Fibroblast of upper back skin (primary cell): ENCODE results near the gene CIITA.
A peak's percentile ranks its signal among the peaks of the same experiment; 100 is the strongest.

Source experiments
- DNase-seq: peaks from one replicate; pipeline ENCODE4 v3.0.0-alpha.2; 2013

The CIITA gene

DNA sequence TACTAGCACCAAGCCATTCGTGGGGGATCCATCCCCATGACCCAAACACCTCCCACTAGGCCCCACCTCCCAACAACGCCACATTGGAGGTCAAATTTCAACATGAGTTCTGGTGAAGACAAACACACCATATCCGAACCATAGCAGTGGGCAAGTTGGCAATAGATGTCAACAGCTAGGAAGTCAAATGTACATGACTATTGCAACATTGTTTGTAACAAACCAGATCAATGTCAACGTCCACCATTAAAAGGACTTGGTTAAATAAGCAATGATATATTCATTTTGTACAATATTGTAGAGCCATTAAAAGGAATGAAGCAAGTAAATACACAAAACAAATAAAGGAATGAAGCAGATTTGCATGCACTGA is 26.5 kb upstream of the CIITA start:
- DNase-seq: no peak

- no peak for DNase-seq
Measured at GRCh38 chr16:10851512-10851911, 25.5 kb upstream of the CIITA start.

DNA sequence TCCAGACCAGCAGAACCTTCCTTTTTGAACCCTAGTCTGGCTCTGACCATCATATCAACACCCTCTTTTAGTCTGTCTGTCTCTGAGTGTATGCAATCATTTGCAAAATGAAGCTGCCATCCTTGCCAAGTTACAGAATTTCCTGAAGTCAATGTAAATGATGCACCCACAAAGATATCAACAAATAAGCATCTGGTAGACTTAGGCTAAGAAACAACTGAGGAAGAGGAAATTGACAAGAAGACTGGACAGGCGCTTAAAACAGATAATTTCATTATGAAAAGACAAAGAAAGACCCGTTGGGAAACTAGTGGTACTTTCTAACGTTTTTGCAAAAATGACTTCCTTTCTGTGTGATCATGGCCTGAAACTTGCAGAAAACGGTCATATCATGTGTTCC is 24.7 kb upstream of the CIITA start:
- no peak for DNase-seq

GRCh38 chr16:10852948-10853347 is 24.1 kb upstream of the CIITA start:
- no peak for DNase-seq

GRCh38 chr16:10856042-10856441 is 21.0 kb upstream of the CIITA start:
- DNase-seq: no peak

GRCh38 chr16:10858203-10858602 is 18.8 kb upstream of the CIITA start:
- DNase-seq: no peak

- no peak for DNase-seq
Measured at GRCh38 chr16:10859020-10859419, 18.0 kb upstream of the CIITA start.

GRCh38 chr16:10859658-10860057 is 17.3 kb upstream of the CIITA start:
- no peak for DNase-seq

- DNase-seq: peak; percentile 58
Measured at GRCh38 chr16:10862438-10862837, 14.6 kb upstream of the CIITA start.

- DNase-seq: no peak
Measured at GRCh38 chr16:10865991-10866966, 10.7 kb upstream of the CIITA start.

- no peak for DNase-seq
Measured at GRCh38 chr16:10867199-10867598, 9.8 kb upstream of the CIITA start.

GRCh38 chr16:10868104-10868595 is 8.9 kb upstream of the CIITA start:
- DNase-seq: no peak

DNA sequence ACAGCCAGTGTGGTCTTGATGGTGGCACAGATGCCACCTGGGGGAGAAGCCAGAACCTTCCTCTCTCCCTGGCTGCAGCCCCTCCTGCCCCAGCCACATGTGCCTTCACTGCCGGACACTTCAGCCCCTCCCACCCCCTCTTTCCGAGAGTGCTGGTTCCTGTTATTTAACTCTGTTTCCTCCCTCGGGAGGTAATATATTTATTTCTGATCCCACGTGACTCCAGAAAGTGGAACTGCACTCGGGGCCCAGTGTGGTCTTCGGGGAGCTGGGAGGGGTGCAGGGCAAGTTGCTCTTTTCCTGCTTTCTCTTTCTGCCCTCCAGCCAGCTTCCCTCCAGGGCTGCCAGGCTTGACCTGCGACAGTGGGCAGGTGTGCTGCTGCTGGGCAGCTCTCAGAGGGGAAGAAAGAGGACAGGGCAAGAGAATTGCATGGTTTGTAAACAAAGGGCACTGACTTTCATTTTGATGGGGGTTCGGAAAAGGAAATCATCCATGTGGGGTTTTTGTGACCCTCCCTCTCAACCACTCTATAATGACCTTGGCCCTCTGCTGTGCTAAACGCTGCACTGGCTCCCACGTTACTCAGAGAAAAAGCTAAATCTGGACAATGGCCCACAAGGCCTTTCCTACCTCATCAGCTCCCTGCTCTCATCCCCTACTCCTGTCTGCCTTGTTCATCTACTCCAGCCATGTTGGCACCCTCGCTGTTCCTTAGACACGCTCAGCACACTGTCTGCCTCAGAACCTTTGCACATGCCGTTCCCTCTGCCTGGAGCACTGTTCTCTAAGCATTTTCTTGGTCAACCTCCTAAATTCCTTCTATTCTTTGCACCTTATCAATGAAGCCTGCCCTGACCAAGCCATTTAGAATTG is 8.2 kb upstream of the CIITA start:
- no peak for DNase-seq

DNA sequence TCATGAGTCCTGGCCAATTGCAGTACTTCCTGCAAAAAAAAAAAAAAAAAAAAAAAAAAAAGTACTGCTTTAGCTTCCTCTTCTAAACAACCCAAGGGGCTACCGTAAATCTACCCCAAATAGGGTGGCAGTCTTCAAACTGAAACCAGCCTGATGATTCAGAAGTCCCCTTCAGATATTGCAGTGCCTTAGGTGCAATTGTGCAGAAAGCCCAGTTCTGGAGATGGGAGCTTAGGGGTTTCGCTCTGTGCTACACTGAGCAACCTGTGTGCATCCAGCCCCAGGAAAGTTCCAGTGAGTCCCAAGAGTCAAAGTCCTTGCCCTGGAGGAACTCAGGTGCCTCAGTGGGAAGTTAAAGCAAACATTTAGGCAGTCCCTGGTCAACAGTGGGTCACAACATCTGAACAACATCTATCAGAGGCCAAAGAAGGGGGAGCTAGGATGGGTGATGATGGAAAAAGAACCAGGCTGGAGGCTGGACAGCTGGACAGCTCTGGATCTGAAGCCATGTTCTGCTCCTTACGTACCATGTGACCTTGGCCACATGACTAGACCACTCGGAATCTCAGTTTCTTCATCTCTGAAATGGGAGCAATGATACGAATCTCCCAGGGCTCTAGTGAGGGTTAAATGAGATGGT is 6.7 kb upstream of the CIITA start:
- DNase-seq: no peak

DNA sequence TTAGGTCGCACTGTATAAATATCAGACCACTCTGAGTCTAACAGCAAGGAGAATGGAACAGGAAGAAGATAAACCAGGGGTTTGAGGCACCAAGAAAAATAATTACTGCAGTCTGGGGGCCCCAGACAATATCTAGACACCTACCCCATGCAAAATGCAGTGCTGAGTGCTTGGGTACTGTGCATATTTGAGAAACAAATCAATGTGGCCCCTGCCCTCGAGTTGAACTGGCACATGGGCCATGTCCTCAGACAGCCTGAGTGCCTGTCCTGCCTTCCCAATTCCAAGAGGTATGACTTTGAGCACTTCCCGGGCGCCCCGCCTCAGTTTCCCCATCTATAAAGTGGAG is 6.2 kb upstream of the CIITA start:
- no peak for DNase-seq

GRCh38 chr16:10871157-10871991 is 5.6 kb upstream of the CIITA start:
- DNase-seq: peak; percentile 92

DNA sequence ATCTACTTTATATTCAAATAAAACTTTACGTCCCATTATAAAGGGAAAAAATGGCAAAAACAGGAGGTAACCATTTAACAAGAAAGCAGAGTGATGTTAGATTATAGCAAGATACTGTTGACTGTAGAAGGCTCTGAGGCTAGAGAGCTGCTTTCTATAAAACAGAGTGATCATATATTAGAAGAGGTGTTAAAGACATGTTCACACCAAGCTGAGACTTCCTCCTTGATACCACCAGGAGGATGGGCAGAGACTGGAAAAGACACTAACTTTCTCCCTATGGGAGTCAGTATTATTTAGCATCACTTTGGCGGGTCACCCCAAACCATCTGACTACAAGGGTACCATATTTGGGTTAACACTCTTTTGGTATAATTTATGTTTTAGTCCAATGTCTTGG is 687 bp upstream of the CIITA start:
- DNase-seq: no peak

- DNase-seq: no peak
Measured at GRCh38 chr16:10877472-10877946, 507 bp downstream of the CIITA start.

DNA sequence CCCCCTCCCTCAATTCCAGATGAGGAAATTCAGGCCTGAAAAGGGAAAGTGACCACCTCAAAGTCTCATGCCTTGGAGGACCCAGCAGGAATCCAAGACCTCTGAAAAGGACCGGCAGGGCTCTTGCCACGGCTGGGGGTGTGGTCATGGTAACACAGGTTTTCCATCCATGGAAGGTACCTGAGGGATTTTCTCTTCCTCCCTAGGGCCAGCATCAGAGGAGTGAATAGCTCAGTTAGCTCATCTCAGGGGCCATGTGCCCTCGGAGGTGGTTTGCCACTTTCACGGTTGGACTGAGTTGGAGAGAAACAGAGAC is 1.3 kb downstream of the CIITA start:
- DNase-seq: no peak

DNA sequence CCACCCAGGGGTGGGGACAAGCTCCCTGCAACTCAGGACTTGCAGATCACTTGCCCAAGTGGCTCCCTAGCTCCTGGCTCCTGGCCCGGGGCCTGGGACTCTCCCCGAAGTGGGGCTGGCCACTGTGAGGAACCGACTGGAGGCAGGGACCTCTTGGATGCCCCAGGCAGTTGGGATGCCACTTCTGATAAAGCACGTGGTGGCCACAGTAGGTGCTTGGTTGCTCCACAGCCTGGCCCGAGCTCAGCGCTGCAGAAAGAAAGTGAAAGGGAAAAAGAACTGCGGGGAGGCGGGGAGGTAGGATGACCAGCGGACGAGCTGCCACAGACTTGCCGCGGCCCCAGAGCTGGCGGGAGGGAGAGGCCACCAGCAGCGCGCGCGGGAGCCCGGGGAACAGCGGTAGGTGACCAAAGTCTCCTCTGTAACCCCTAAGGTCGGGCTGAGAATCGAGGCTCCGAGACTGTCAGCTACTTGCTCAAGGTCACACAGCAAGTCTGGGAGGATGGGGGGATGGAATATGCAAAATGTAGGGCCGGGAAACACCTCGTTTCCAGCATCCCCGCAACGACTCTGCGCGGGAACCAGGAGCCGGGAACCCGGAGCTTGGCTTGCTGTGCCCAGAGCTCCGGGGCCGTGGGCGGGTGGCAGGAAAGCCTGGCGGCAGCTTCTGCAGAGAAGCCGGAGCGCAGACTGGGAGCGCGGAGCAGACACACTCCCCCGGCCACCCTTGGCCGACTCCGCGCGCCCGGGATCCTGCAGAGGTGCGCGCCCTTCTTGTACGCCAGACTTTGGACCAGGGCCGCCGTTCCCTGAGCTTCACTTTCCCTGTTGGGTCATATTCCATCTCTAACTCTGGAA is 1.9 kb downstream of the CIITA start:
- DNase-seq: peak; percentile 8
